PC-3 (cell line): ENCODE measurements around the gene MGAT5.

ENCODE experiments used
- EZH2 ChIP-seq: fragments of 300-600 bp; sonication (generic); IDR thresholded peaks from one replicate; pipeline ENCODE4 v1.6.1; 2017; ENCODE audit warnings: antibody characterized with exemption, mild to moderate bottlenecking, low read length; ENCODE audit not compliant: unreplicated experiment
- EZH2phosphoT487 ChIP-seq: fragments of 300-600 bp; sonication (generic); IDR thresholded peaks from 2 replicates; pipeline ENCODE4 v1.6.1; 2018; ENCODE audit warnings: mild to moderate bottlenecking, antibody characterized with exemption, low read length, borderline replicate concordance
- TF ChIP-seq, protein P1 (sequence below): fragments of 300-600 bp; sonication (generic); conservative IDR thresholded peaks from 2 replicates; pipeline ENCODE4 v1.5.1; 2017; ENCODE audit warnings: antibody characterized with exemption, low read depth, mild to moderate bottlenecking, low read length

GRCh38 chr2:134278553-134278952, 24.7 kb downstream of the MGAT5 start:
- TF ChIP-seq, protein P1, sequence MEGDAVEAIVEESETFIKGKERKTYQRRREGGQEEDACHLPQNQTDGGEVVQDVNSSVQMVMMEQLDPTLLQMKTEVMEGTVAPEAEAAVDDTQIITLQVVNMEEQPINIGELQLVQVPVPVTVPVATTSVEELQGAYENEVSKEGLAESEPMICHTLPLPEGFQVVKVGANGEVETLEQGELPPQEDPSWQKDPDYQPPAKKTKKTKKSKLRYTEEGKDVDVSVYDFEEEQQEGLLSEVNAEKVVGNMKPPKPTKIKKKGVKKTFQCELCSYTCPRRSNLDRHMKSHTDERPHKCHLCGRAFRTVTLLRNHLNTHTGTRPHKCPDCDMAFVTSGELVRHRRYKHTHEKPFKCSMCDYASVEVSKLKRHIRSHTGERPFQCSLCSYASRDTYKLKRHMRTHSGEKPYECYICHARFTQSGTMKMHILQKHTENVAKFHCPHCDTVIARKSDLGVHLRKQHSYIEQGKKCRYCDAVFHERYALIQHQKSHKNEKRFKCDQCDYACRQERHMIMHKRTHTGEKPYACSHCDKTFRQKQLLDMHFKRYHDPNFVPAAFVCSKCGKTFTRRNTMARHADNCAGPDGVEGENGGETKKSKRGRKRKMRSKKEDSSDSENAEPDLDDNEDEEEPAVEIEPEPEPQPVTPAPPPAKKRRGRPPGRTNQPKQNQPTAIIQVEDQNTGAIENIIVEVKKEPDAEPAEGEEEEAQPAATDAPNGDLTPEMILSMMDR: no peak
- TF ChIP-seq EZH2 (no peak), EZH2phosphoT487 (no peak)
